OCI-LY3 (cell line): ENCODE measurements around the gene ATP6V0A1.

Experiments
- H2AFZ ChIP-seq: fragments of 200-600, 300-600 bp; shearing (Covaris generic); 2 replicates; pipeline ENCODE4 v1.6.0; 2014; ENCODE audit warnings: antibody characterized with exemption, low read depth, low read length
- H3K27ac ChIP-seq: fragments of 200-600, 300-600 bp; sonication (generic); 2 replicates; pipeline ENCODE4 v1.5.1; 2014; ENCODE audit warnings: mild to moderate bottlenecking, low read length, moderate library complexity, mixed read lengths
- H3K27me3 ChIP-seq: fragments of 200-600, 300-600 bp; sonication (generic); 2 replicates; pipeline ENCODE4 v1.6.1; 2014; ENCODE audit warnings: low read depth, low read length, mixed read lengths
- H3K36me3 ChIP-seq: fragments of 200-600, 300-600 bp; sonication (generic); replicated peaks from 2 replicates; pipeline ENCODE3; 2014; ENCODE audit warnings: low read depth, low read length, mixed read lengths
- H3K4me1 ChIP-seq: fragments of 300-600, 200-600 bp; sonication (generic); 2 replicates; pipeline ENCODE4 v1.6.1; 2014; ENCODE audit warnings: low read length, mixed read lengths
- H3K4me2 ChIP-seq: fragments of 200-600, 300-600 bp; sonication (generic); 2 replicates; pipeline ENCODE4 v1.6.1; 2014; ENCODE audit warnings: low read length, mixed read lengths
- H3K4me3 ChIP-seq: fragments of 300-600, 200-600 bp; sonication (generic); 2 replicates; pipeline ENCODE4 v1.5.1; 2014; ENCODE audit warnings: antibody characterized with exemption, mild to moderate bottlenecking, low read length, moderate library complexity
- H3K79me2 ChIP-seq: fragments of 300-600, 200-600 bp; shearing (Covaris generic); 2 replicates; pipeline ENCODE4 v1.6.1; 2014; ENCODE audit warnings: mild to moderate bottlenecking, low read length, mixed read lengths
- H3K9ac ChIP-seq: fragments of 300-600, 200-600 bp; shearing (Covaris generic); 2 replicates; pipeline ENCODE4 v1.6.0; 2014; ENCODE audit warnings: mild to moderate bottlenecking, low read length, moderate library complexity
- H3K9me3 ChIP-seq: fragments of 200-600, 300-600 bp; shearing (Covaris generic); 2 replicates; pipeline ENCODE4 v1.6.1; 2014; ENCODE audit warnings: low read length, mixed read lengths; ENCODE audit not compliant: insufficient read depth
- H4K20me1 ChIP-seq: fragments of 200-600, 300-600 bp; sonication (generic); 2 replicates; pipeline ENCODE4 v1.6.1; 2016; ENCODE audit warnings: low read length, mixed read lengths; ENCODE audit not compliant: insufficient read depth
- CTCF ChIP-seq: fragments of 200-600, 300-600 bp; sonication (generic); IDR thresholded peaks from 2 replicates; pipeline ENCODE4 v1.5.1; 2014; ENCODE audit warnings: antibody characterized with exemption, low read length, low read depth
- EZH2phosphoT487 ChIP-seq: fragments of 200-600 bp; shearing (Covaris generic); IDR thresholded peaks from 2 replicates; pipeline ENCODE4 v1.6.1; 2018; ENCODE audit warnings: antibody characterized with exemption, mixed run types, low read depth

Gene ATP6V0A1

GRCh38 chr17:42522263-42522790, 63.6 kb downstream of the ATP6V0A1 start:
- TF ChIP-seq EZH2phosphoT487, result no peak
- no peak for TF ChIP-seq CTCF
- H3K9me3 ChIP-seq, result no peaks in the 10 kb centered on the region
- H3K79me2 ChIP-seq, result no peaks in the 10 kb centered on the region
- no peak overlapping the region for H3K4me2 ChIP-seq
- H3K36me3 ChIP-seq, result peaks cover 10% of the 10 kb centered on the region
- H2AFZ ChIP-seq, result no peak overlapping the region
- H3K4me3 ChIP-seq, result no peak overlapping the region
- H3K27me3 ChIP-seq, result no peaks in the 10 kb centered on the region
- no peak overlapping the region for H3K27ac ChIP-seq
- peaks cover 11% of the 10 kb centered on the region for H3K4me1 ChIP-seq
- H4K20me1 ChIP-seq, result no peaks in the 10 kb centered on the region
- no peak overlapping the region for H3K9ac ChIP-seq

GRCh38 chr17:42522798-42523278, 64.2 kb downstream of the ATP6V0A1 start:
- H3K27ac ChIP-seq, result no peak overlapping the region
- no peak for TF ChIP-seq EZH2phosphoT487
- TF ChIP-seq CTCF, result no peak
- peaks cover 13% of the 10 kb centered on the region for H3K4me1 ChIP-seq
- H3K4me2 ChIP-seq, result no peak overlapping the region
- no peaks in the 10 kb centered on the region for H4K20me1 ChIP-seq
- H3K36me3 ChIP-seq, result peaks cover 10% of the 10 kb centered on the region
- H3K4me3 ChIP-seq, result no peak overlapping the region
- no peaks in the 10 kb centered on the region for H3K79me2 ChIP-seq
- no peak overlapping the region for H3K9ac ChIP-seq
- no peaks in the 10 kb centered on the region for H3K27me3 ChIP-seq
- H2AFZ ChIP-seq, result no peak overlapping the region
- H3K9me3 ChIP-seq, result no peaks in the 10 kb centered on the region

- Histone ChIP-seq H3K79me2 (no peaks in the 10 kb centered on the region), H3K4me2 (no peak overlapping the region), H3K4me1 (peaks cover 20% of the 10 kb centered on the region), H3K4me3 (no peak overlapping the region), H3K9ac (no peak overlapping the region), H3K27ac (no peak overlapping the region), H2AFZ (no peak overlapping the region), H3K36me3 (peaks cover 10% of the 10 kb centered on the region), H3K27me3 (no peaks in the 10 kb centered on the region), H4K20me1 (no peaks in the 10 kb centered on the region), H3K9me3 (no peaks in the 10 kb centered on the region)
- TF ChIP-seq CTCF (no peak), EZH2phosphoT487 (no peak)
Measured at GRCh38 chr17:42525221-42525620, 66.5 kb downstream of the ATP6V0A1 start.

- Histone ChIP-seq H3K4me2 (no peak overlapping the region), H3K79me2 (no peaks in the 10 kb centered on the region), H2AFZ (no peak overlapping the region), H3K27me3 (no peaks in the 10 kb centered on the region), H3K36me3 (peaks cover 9% of the 10 kb centered on the region), H3K9me3 (no peaks in the 10 kb centered on the region), H3K4me1 (peaks cover 28% of the 10 kb centered on the region), H4K20me1 (no peaks in the 10 kb centered on the region), H3K9ac (no peak overlapping the region), H3K4me3 (no peak overlapping the region), H3K27ac (no peak overlapping the region)
- TF ChIP-seq CTCF (no peak), EZH2phosphoT487 (no peak)
Measured at GRCh38 chr17:42526031-42526444, 67.4 kb downstream of the ATP6V0A1 start.
